NCI-H526 treated with DMSO at 0.1 percent for 48 hours (cell line): Measurements from ENCODE around the gene WNT2.
"Not testable (repeated sequence)": the region's sequence is repeated elsewhere in the genome, so short reads cannot be mapped to it uniquely, and the experiment has no call there.

Source experiments
- DNase-seq: peaks from one replicate; lab custom pipeline; 2025; lab: John Stamatoyannopoulos, UW

The WNT2 gene

GRCh38 chr7:117264716-117265115 is 58.1 kb downstream of the WNT2 start:
- DNase-seq, result no peak

- DNase-seq, result no peak
Measured at GRCh38 chr7:117262546-117262945, 60.3 kb downstream of the WNT2 start.

GRCh38 chr7:117259615-117260014 is 63.2 kb downstream of the WNT2 start:
- DNase-seq, result no peak

GRCh38 chr7:117251687-117252086 is 71.2 kb downstream of the WNT2 start:
- no peak for DNase-seq

- DNase-seq, result no peak
Measured at GRCh38 chr7:117250801-117251200, 72.1 kb downstream of the WNT2 start.

- no peak for DNase-seq
Measured at GRCh38 chr7:117250245-117250644, 72.6 kb downstream of the WNT2 start.

- no peak for DNase-seq
Measured at GRCh38 chr7:117249696-117250095, 73.2 kb downstream of the WNT2 start.

GRCh38 chr7:117248829-117249228 is 74.0 kb downstream of the WNT2 start:
- DNase-seq, result no peak

GRCh38 chr7:117247809-117248208 is 75.0 kb downstream of the WNT2 start:
- DNase-seq, result no peak

GRCh38 chr7:117245703-117246102 is 77.2 kb downstream of the WNT2 start:
- not testable (repeated sequence) for DNase-seq

GRCh38 chr7:117243390-117243789 is 79.5 kb downstream of the WNT2 start:
- DNase-seq, result no peak

GRCh38 chr7:117241088-117241487 is 81.8 kb downstream of the WNT2 start:
- DNase-seq, result no peak

GRCh38 chr7:117238937-117239336 is 83.9 kb downstream of the WNT2 start:
- no peak for DNase-seq

GRCh38 chr7:117238472-117238871 is 84.4 kb downstream of the WNT2 start:
- DNase-seq, result no peak

- DNase-seq, result no peak
Measured at GRCh38 chr7:117237646-117238045, 85.2 kb downstream of the WNT2 start.

GRCh38 chr7:117231047-117231359 is 91.9 kb downstream of the WNT2 start:
- no peak for DNase-seq

- no peak for DNase-seq
Measured at GRCh38 chr7:117230276-117231046, 92.4 kb downstream of the WNT2 start.

GRCh38 chr7:117229350-117229749 is 93.5 kb downstream of the WNT2 start:
- DNase-seq, result no peak

GRCh38 chr7:117227091-117227490 is 95.8 kb downstream of the WNT2 start:
- DNase-seq, result no peak

GRCh38 chr7:117225536-117225935 is 97.3 kb downstream of the WNT2 start:
- no peak for DNase-seq
